HG02981 (cell line): ENCODE measurements around the gene ODC1.
"Not testable (repeated sequence)": the region's sequence is repeated elsewhere in the genome, so short reads cannot be mapped to it uniquely, and the experiment has no call there.

Experiments
- ATAC-seq: cut with Tn5 transposase; IDR thresholded peaks from one replicate; pipeline ENCODE4 v1.9.1; 2021; ENCODE audit warnings: mild to moderate bottlenecking, moderate library complexity; ENCODE audit not compliant: unreplicated experiment

Gene ODC1

GRCh38 chr2:10447895-10448575 lies at the start of gene ODC1:
TSS of gene ODC1 (minus strand) at chr2:10448327. CDS start at chr2:10445032, 3,295 bp downstream.
- ATAC-seq: peak; percentile 74

- no peak for ATAC-seq
Observed at GRCh38 chr2:10497797-10498251, 49.7 kb upstream of the ODC1 start.

- no peak for ATAC-seq
Observed at GRCh38 chr2:10495988-10496313, 47.8 kb upstream of the ODC1 start.

- no peak for ATAC-seq
Observed at GRCh38 chr2:10495311-10495987, 47.3 kb upstream of the ODC1 start.

GRCh38 chr2:10494351-10495066 lies 46.4 kb upstream of the ODC1 start:
- ATAC-seq: no peak

GRCh38 chr2:10493634-10494281 lies 45.6 kb upstream of the ODC1 start:
- peak; percentile 87 for ATAC-seq

GRCh38 chr2:10493075-10493633 lies 45.0 kb upstream of the ODC1 start:
- peak; percentile 20 for ATAC-seq

GRCh38 chr2:10490806-10491291 lies 42.7 kb upstream of the ODC1 start:
- no peak for ATAC-seq

- ATAC-seq: no peak
Observed at GRCh38 chr2:10489842-10490555, 41.9 kb upstream of the ODC1 start.

- not testable (repeated sequence) for ATAC-seq
Observed at GRCh38 chr2:10488142-10488541, 40.0 kb upstream of the ODC1 start.

GRCh38 chr2:10487741-10488104 lies 39.6 kb upstream of the ODC1 start:
- ATAC-seq: not testable (repeated sequence)

GRCh38 chr2:10487081-10487740 lies 39.1 kb upstream of the ODC1 start:
- no peak for ATAC-seq

GRCh38 chr2:10486601-10487079 lies 38.5 kb upstream of the ODC1 start:
- ATAC-seq: no peak

- no peak for ATAC-seq
Observed at GRCh38 chr2:10486091-10486490, 38.0 kb upstream of the ODC1 start.

GRCh38 chr2:10482913-10483312 lies 34.8 kb upstream of the ODC1 start:
- no peak for ATAC-seq

- no peak for ATAC-seq
Observed at GRCh38 chr2:10482460-10482859, 34.3 kb upstream of the ODC1 start.

GRCh38 chr2:10481666-10482157 lies 33.6 kb upstream of the ODC1 start:
- no peak for ATAC-seq

GRCh38 chr2:10481055-10481665 lies 33.0 kb upstream of the ODC1 start:
- no peak for ATAC-seq

- no peak for ATAC-seq
Observed at GRCh38 chr2:10480359-10480949, 32.3 kb upstream of the ODC1 start.
